Stimulated activated CD8-positive, alpha-beta memory T cell treated with anti-CD3 and anti-CD28 coated beads, Interleukin-15, amount 100 ng/mL, for 1 hour (primary cell): ENCODE measurements around the gene RBM23.
A peak's percentile ranks its signal among the peaks of the same experiment; 100 is the strongest.
"Not testable (repeated sequence)": the region's sequence is repeated elsewhere in the genome, so short reads cannot be mapped to it uniquely, and the experiment has no call there.

Source experiments
- DNase-seq: peaks from one replicate; pipeline ENCODE4 v3.0.0-alpha.2; 2020; ENCODE audit warnings: low read depth

RBM23 gene

DNA sequence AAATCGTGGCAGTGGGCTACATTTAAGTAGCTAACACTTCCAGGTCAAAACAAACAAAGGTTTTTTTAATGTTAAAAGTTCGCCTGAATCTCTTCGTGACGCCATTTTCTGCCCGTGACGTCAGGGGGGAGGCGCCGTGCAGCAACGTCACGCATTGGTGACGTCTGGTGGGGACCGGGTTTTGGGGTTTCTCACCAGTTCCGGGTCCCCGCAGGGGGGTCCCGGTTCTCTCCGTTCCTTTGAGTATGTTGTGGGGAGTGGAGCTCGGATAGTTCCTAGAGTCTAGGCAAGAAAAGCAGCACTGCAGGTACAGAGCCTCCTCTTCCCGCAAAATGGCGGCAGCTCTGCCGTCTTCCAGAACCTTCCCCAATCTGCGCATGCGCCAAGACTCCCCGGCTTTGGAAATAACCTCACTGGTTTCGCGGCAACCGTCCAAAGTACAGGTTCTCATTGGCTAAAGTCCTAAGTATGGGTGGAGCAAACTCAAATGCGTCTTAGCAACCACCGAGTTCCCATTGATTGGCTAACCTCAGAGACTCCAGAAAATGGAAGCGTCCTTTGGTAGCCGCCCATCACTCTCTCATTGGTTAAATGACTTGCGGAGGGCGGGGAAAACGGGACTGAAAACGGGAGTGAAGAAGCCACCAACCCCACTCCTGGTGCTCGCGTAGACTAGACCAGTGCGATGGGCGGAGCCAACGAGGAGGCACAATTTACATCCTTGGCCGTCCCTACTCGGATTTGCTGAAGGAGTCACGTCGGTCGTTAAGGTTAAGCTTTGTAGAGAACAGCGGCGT is at the start of gene RBM23:
TSS of gene RBM23 (minus strand) at position 346 of the 797 bp plus-strand sequence.
- DNase-seq = peak; percentile 100

DNA sequence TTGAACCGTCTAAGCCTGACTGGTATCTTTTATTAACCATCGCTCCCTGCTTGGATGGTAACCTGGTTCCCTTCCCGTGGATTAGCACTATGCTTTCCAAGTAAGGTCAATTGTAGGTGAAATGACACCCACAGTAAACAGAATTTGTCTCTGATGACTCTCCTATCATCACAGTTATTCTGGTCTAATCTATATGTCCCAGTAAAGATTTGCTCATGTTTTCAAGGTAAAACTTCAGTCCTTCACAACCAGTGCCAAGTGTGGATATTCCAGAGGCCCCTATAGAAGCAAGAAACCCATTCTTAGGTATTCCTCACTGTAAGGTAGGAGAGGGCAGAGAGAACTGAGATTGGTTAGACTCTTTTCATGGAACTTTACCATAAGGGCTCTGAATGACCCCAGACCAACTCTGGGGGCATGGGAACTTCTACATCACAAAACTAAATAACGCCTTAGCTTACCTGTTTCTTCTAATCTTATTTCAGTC is 47.9 kb upstream of the RBM23 start:
- no peak for DNase-seq

DNA sequence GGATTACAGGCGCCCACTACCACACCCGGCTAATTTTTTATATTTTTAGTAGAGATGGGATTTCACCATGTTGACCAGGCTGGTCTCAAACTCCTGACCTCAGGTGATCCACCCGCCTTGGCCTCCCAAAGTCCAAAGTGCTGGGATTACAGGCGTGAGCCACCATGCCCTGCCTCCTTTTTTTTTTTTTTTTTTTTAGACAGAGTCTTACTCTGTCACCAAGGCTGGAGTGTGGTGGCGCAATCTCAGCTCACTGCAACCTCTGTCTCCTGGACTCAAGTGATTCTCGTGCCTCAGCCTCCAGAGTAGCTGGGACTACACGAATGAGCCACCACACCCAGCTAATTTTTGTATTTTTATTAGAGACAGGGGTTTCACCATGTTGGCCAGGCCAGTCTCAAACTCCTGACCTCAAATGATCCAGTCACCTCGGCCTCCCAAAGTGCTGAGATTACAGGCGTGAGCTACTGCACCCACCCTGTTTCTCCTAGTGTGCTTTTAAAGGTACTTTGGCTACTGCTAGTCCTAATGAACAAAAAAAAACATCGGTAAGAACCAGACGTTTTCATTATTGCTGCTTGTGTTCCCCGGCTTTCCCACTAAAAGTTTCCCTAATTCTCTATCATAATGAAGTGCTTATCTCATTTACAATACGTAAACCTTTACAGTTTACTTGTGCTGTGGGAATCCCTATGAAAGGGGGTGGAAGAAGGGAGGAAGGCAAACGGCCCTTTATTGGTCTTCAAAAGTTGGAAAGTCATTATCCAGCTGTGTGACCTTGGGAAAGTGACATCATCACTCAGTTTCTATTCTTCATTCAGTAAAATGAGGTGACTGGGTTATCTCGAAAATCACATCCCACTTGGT is 47.2 kb upstream of the RBM23 start:
- DNase-seq = not testable (repeated sequence)

DNA sequence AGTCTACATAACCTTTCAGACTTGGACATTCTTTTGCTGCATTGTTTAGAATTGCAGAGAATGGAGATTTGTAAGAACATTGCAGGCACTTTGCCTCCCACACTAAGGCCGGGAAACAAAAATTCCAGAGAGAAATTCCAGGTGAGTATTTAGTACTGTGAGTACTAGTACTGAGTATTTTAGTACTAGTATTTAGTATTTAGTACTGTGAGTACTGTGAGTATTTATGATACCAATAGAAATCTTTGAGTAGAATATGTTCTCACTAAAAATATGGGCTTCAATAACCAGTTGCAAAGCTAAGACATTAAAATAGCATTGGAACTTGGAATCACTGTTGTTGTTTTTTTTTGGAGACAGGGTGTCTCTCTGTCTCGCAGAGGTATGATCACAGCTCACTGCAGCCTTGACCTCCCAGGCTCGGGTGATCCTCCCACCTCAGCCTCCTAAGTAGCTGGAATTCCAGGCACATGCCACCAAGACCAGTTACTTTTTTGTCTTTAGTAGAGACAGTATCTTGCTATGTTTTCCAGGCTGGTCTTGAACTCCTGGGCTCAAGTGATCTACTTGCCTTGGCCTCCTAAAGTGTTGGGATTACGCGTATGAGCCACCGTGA is 43.2 kb upstream of the RBM23 start:
- DNase-seq = no peak

GRCh38 chr14:22955702-22956569 is 37.0 kb upstream of the RBM23 start:
- DNase-seq = no peak

DNA sequence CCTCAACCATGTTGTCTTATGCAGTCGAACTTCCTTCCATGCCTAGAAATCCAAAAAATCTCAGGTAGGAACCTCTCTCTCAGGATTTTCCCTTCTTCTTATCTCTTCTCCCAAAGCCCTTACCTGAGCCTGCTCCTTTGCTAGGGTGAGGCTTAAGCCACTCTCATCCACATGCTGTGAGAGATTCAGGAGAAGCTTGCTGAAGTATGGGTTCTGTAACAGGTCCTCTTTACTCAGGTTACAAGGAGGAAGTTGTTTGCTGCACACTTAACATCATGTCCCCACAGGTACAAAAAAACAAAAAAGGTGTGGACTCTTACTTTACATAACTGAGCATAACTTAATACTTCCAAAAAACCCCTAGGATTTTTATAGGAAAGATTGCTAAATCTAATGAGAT is 33.5 kb upstream of the RBM23 start:
- DNase-seq = no peak

- not testable (repeated sequence) for DNase-seq
These were observed 32.8 kb upstream of the RBM23 start for GRCh38 chr14:22951795-22952194.

- no peak for DNase-seq
These were observed 26.7 kb upstream of the RBM23 start for GRCh38 chr14:22945642-22946041.

DNA sequence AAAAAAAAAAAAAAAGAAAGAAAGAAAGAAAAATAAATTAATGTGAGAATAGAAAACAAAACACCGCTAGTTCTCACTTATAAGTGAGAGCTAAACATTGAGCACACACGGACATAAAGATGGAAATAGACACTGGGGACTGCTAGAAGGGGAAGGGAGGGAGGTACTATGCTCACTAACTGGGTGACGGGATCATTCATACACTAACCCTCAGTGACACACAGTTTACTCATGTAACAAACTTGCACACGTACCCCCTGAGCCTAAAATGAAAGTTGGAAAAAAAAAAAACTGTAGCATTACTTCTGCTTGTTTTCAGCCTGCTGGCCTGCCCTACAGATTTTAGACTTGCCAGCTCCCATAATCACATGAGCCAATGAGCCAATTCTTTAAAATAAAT is 20.7 kb upstream of the RBM23 start:
- DNase-seq = no peak

DNA sequence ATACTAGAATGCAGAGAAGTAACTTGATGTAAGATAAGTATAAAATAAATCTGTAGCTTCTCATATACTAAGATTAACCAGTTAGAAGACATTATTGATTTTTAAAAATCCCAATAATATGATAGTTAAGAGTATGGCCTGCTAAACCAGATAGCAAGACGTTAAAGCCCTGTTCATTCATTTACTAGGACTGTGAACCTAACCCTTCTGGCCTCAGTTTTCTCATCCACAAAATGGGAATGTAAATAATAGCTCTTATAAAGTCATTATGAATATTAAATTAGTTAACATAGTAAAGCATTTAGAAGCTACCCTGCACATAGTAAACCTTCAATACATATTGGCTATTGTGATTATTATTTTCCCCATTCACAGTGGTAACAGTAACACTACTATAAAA is 16.2 kb upstream of the RBM23 start:
- no peak for DNase-seq

- no peak for DNase-seq
These were observed 13.2 kb upstream of the RBM23 start for GRCh38 chr14:22932146-22932545.

GRCh38 chr14:22929961-22930364 is 11.0 kb upstream of the RBM23 start:
- DNase-seq = no peak

DNA sequence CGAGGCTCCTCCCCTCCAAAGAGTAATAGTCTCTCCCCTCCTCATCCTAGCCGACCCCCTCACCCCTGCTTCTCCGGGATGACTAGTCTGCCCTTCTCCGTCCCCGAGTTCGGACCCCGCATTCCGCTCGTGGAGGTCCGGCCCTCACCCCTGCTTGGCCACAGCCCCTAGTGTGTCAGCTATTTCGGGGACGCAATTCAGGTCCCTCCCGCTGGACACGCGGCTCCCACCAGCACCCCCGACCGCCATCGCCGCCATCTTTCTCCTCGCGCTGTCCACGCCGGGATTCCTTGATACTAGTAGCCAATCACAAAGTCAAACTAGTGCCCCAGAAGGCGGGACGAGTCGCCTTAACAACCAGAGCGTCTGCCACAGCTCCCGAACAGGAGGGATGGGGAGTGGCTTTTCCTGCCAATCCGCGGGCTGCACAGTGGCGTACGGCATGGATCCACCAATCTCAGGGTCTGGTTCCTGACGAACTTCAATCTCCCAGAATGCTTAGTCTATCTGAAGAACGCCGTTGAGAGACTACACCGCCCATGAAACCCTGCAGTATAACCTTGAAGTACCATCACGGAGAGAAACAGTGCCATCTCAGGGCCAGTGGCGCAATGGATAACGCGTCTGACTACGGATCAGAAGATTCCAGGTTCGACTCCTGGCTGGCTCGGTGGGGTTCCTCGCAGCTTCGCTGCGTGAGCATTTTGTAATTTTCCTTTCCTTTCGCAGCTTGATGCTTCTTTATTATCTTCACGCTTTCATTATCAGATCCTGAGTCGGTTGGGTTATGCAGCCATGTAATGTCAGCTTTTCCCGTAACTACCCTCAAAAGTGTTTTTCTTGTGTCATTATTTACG is 10.4 kb upstream of the RBM23 start, which contains the start of gene PRMT5:
TSS of gene PRMT5 (minus strand) at position 273 of the 857 bp plus-strand sequence. CDS start at position 258, 15 bp downstream.
- peak; percentile 96 for DNase-seq

DNA sequence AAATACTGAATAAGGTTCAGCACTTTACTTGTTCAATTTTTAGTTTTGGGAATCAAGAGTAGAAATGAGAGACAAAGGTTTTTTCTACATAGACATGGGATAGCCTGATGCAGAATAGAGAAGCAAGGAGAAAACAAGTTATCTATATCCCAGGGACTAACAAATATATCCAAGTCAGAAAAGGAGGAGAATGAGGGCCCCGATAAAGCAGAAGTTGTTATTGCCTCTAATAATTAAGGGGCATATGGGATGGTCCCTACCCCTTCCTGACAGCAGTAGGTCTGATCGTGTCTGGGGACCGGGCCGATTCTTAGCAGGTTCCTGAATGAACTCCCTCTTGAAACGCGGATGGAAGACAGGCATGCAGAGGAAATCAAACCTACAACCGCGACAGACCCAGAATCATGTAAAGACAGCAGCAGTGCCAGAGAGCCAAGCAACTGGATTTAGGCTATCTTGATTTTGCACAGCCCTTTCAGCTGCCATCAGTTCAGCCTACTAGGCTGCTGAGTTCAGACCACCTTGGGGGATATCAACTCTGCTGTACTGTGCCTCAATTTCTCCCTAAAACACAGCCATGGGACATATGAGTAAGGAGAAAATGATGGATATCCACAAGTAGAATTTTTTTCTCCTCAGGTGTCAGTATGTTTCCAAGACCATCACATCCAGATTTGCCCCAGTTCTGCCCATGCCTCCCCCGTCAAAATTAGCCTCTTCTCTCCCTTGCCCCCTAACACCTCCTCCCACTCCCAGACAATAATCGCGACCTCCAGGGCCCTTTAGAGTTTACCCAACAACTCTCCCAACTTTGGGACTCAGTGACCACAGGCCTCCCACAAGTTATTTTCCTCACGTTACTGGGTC is 9.5 kb upstream of the RBM23 start:
- DNase-seq = no peak

- DNase-seq = no peak
These were observed 7.4 kb upstream of the RBM23 start for GRCh38 chr14:22926316-22926715.

GRCh38 chr14:22925513-22925912 is 6.6 kb upstream of the RBM23 start:
- DNase-seq = no peak

GRCh38 chr14:22923746-22924145 is 4.8 kb upstream of the RBM23 start:
- DNase-seq = no peak

DNA sequence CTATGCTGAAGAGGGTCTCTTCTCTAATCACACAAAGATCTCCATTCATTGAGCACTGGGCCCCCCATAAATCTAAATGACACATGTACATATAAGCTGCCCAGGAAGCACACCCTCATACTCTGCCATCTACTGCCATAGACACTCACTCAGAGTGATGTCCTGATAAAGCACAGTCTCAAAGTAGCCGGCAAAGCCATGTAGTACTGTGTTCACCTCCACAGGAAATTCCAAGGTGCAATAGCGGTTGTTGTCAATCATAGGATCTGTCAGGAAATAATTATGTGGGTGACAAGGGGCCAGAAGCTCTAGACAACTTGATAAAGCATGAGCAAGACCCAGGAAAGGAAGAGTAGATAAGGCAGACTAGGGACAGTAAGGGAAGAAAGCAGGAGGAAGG is 3.3 kb upstream of the RBM23 start:
- no peak for DNase-seq

DNA sequence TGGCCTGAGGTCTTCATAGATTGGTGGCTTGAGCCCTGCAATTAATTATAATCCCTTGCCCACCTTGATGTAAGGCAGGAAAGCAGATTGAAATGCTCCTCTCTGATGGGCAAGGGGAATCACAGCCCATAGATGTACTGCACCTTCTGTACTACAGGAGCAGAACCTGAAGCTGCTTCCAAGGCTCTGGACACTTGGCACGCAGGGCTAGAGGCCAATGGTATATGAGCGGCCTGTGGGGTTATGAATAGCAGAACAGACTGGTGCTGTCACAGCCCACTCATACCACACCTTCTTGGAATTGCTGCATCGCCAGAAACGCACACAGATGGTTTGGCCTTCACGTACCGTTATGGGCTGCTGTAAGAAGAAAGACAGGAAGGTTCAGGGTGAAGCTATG is 1.7 kb upstream of the RBM23 start:
- no peak for DNase-seq

DNA sequence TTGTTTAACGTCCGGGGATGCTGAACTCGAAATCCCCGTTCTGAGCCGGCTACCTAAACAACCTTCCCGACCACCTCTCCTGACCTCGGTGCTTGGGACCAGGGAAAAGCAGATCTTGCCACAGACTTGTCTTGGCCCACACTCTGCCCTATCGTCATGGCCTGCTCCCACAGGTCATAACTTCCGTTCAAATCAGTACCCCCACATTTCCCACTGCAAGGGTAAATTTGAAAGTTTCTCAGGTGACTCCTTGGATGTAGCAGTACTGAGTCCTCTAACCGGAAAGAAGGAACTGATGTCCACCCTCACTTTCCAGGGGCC is 612 bp upstream of the RBM23 start:
- DNase-seq = no peak
